K562 (cell line): Measurements from ENCODE around the gene MYADML2. TPM values are rescaled to one million over a fixed set of nuclear protein-coding genes. Genes with fewer than 3 reads are reported as not detected.

Experiments
- ADNP ChIP-seq: fragments of 200-800 bp; sonication (Bioruptor generic); IDR thresholded peaks from 2 replicates; pipeline ENCODE4 v1.6.1; 2016; ENCODE audit warnings: missing genetic modification characterization, missing compliant biosample characterization
- ARHGAP35 ChIP-seq: fragments of 450-650 bp; IDR thresholded peaks from 2 replicates; pipeline ENCODE4 v1.6.1; 2018; ENCODE audit not compliant: partially characterized antibody
- BACH1 ChIP-seq: fragments of 200-800 bp; sonication (Bioruptor generic); IDR thresholded peaks from 2 replicates; pipeline ENCODE4 v1.6.1; 2016; ENCODE audit warnings: missing genetic modification characterization, missing compliant biosample characterization
- ETS2 ChIP-seq: IDR thresholded peaks from 2 replicates; pipeline ENCODE4 v1.6.1; 2016; ENCODE audit warnings: borderline replicate concordance, missing genetic modification characterization, mild to moderate bottlenecking, moderate library complexity, missing compliant biosample characterization; ENCODE audit not compliant: poor library complexity, severe bottlenecking
- IFI16 ChIP-seq: fragments of 250-450 bp; sonication (Bioruptor Pico); IDR thresholded peaks from 2 replicates; pipeline ENCODE4 v2.1.2; 2022; ENCODE audit warnings: mild to moderate bottlenecking, inconsistent platforms
- KAT7 ChIP-seq: sonication (generic); formaldehyde crosslinking; IDR thresholded peaks from 2 replicates; pipeline ENCODE4 v1.8.0; 2022; ENCODE audit warnings: missing genetic modification reagents, mild to moderate bottlenecking, borderline replicate concordance
- KDM1A ChIP-seq, 2 experiments: fragments of 450-650 bp; IDR thresholded peaks; 2 replicates each; pipeline ENCODE4 v1.6.1; 2016; ENCODE audit warnings: mild to moderate bottlenecking in 2 of 2
- KDM5B ChIP-seq: fragments of 200-600 bp; sonication (generic); IDR thresholded peaks from 2 replicates; pipeline ENCODE4 v1.6.1; 2012; ENCODE audit warnings: low read depth, mild to moderate bottlenecking, moderate library complexity, low read length, control low read depth, inconsistent platforms; ENCODE audit not compliant: insufficient replicate concordance
- MTA1 ChIP-seq: fragments of 450-650 bp; IDR thresholded peaks from 2 replicates; pipeline ENCODE4 v1.6.1; 2017; ENCODE audit warnings: borderline replicate concordance
- MTA3 ChIP-seq: fragments of 450-650 bp; formaldehyde crosslinking; IDR thresholded peaks from 2 replicates; pipeline ENCODE4 v1.6.1; 2017; ENCODE audit warnings: mild to moderate bottlenecking, borderline replicate concordance
- NFATC3 ChIP-seq: fragments of 450-650 bp; IDR thresholded peaks from 2 replicates; pipeline ENCODE4 v1.6.1; 2017; ENCODE audit warnings: mild to moderate bottlenecking
- RBFOX2 ChIP-seq: fragments of 200-400 bp; formaldehyde crosslinking; IDR thresholded peaks from 2 replicates; pipeline ENCODE4 v1.6.1; 2017; ENCODE audit warnings: low read depth, mild to moderate bottlenecking, low read length, moderate library complexity
- RHOXF2B ChIP-seq: fragments of 250-450 bp; sonication (Bioruptor Pico); conservative IDR thresholded peaks from 2 replicates; pipeline ENCODE4 v1.5.1; 2021
- SMARCA4 ChIP-seq: fragments of 450-650 bp; IDR thresholded peaks from 2 replicates; pipeline ENCODE4 v1.6.1; 2016
- SMC3 ChIP-seq: conservative IDR thresholded peaks from 2 replicates; pipeline ENCODE4 v1.6.1; 2011; ENCODE audit warnings: low read depth, low read length, improper control_type of control experiment; ENCODE audit not compliant: insufficient read depth
- SRF ChIP-seq, 2 experiments: fragments of 250-450, 450-650 bp in 1 of 2; sonication (Bioruptor Pico) in 1 of 2; sonication (generic) in 1 of 2; formaldehyde crosslinking; IDR thresholded peaks; 2 replicates each; pipeline versions ENCODE4 v1.5.0 to v1.5.1; 2020 to 2022; ENCODE audit warnings: mild to moderate bottlenecking in 1 of 2, missing genetic modification reagents in 1 of 2
- TBP ChIP-seq: optimal IDR thresholded peaks from 2 replicates; pipeline ENCODE3; 2011; ENCODE audit warnings: low read depth, low read length, improper control_type of control experiment
- ZKSCAN3 ChIP-seq: fragments of 250-450 bp; sonication (Bioruptor Pico); IDR thresholded peaks from 2 replicates; pipeline ENCODE4 v1.4.0; 2020
- ZNF12 ChIP-seq: sonication (generic); formaldehyde crosslinking; IDR thresholded peaks from 2 replicates; pipeline ENCODE4 v1.4.0; 2020; ENCODE audit warnings: mild to moderate bottlenecking, missing genetic modification reagents
- ZNF644 ChIP-seq: fragments of 200-800 bp; sonication (Bioruptor generic); IDR thresholded peaks from 2 replicates; pipeline ENCODE4 v1.6.1; 2016; ENCODE audit warnings: low read depth, missing genetic modification characterization, missing compliant biosample characterization
- ZSCAN32 ChIP-seq: fragments of 450-650 bp; formaldehyde crosslinking; IDR thresholded peaks from 2 replicates; pipeline ENCODE4 v1.4.0; 2020; ENCODE audit warnings: mild to moderate bottlenecking, moderate library complexity
- polyA plus RNA-seq, 8 experiments: library from polyadenylated mRNA; depleted of rRNA in 4 of 8; stranded (reverse) in 5 of 8; unstranded in 3 of 8; fragments of >200 nt; fragmentation: Nextera tagmentation in 2 of 8; fragmentation: Illumina TruSeq in 1 of 8; extraction: Ambion mirVana in 2 of 8; extraction: Trizol in 1 of 8; gene quantifications; 2 replicates each; pipeline versions ENCODE4 v1.2.1 to v1.2.3, GENCODE V29; 2011 to 2014; ENCODE audit warnings: inconsistent platforms in 1 of 8, missing spikeins in 1 of 8
- total RNA-seq, 7 experiments: library from RNA; depleted of rRNA in 6 of 7; stranded (reverse); fragments of >200 nt in 6 of 7; fragmentation: Illumina TruSeq in 2 of 7; extraction: Trizol in 2 of 7; gene quantifications; 2 replicates each; pipeline versions ENCODE4 v1.2.1 to v1.2.3, GENCODE V29; 2011 to 2021; ENCODE audit warnings: low replicate concordance in 1 of 7
- TF ChIP-seq, protein P1 (sequence below), 2 experiments: IDR thresholded peaks in 1 of 2; conservative IDR thresholded peaks in 1 of 2; 2 replicates each; pipeline ENCODE4 v1.6.1; 2016; ENCODE audit warnings: low read depth in 2 of 2, mild to moderate bottlenecking in 1 of 2, missing compliant biosample characterization in 1 of 2, missing genetic modification characterization in 1 of 2, moderate library complexity in 1 of 2
- TF ChIP-seq, protein P2 (sequence below): fragments of 250-450 bp; sonication (Bioruptor Pico); IDR thresholded peaks from 2 replicates; pipeline ENCODE4 v1.8.0; 2022; ENCODE audit warnings: moderate library complexity, mild to moderate bottlenecking, inconsistent platforms
- TF ChIP-seq, protein P3 (sequence below): IDR thresholded peaks from 2 replicates; pipeline ENCODE4 v1.6.1; 2012; ENCODE audit warnings: low read depth, low read length, improper control_type of control experiment, borderline replicate concordance

The MYADML2 gene
- total and polyA plus RNA-seq, 9 of the 15 experiments (the other 6 are each of a cell fraction or from before 2014, with no cell fraction given), result not detected

DNA sequence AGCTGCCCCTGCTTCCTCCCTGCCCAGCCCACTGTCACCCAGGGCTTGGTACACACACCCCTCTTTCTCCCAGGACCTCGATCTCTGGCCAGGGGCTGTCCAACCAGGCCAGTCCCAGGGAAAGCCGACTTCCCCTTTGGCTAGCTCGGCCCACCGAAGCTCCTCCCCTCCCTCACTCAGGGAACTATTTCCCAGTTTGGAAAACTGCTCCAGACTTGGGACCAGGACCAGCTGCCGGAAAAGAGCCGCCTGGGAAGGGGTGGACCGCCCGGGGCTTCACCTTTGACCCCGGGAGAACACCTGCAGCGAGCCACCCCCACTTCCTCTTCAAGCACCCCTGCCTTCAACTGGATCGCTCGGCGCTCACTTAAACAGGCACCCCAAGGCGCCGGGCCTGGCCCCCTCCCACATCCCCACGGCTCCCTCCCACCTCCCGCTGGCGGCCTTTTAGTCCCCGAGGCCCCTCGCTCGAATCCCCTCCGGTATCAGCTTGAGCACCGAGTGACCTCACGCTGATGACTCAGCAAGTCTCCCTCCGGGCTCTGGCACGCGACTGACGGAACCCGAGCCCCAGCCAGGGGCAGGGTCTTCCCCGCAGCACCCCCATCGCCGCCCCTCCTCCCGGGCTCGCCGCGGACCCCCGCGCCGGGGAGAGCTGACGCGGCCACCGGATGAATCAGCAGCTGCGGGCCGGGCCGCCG is 20.4 kb downstream of the MYADML2 start (continued):
- TF ChIP-seq KDM5B (no peak), ZNF644 (tag) (no peak), NFATC3 (no peak), MTA3 (0 out of 2 replicates have a peak, but pooled peaks have one; percentile 48), TBP (peak; percentile 39), ZSCAN32 (CRISPR knock-in tag) (no peak), SRF (CRISPR knock-in tag; IDR thresholded peaks at IDR 0.05) (no peak), KAT7 (CRISPR knock-in tag) (no peak; the same call in 1 of the 2 replicates), IFI16 (CRISPR knock-in tag) (no peak), ADNP (tag) (no peak), RBFOX2 (peak; percentile 80), SMARCA4 (peak; percentile 73), ZNF12 (CRISPR knock-in tag) (no peak), BACH1 (tag) (peak; percentile 86), RHOXF2B (CRISPR knock-in tag) (no peak), KDM1A (IDR thresholded peaks at IDR 0.05) (peak in 1 of 2 experiments; percentile 35; a peak in 1 of 4 replicates), ARHGAP35 (no peak), ETS2 (tag) (no peak), MTA1 (peak; percentile 60), SMC3 (no peak), ZKSCAN3 (CRISPR knock-in tag) (no peak)
- TF ChIP-seq, protein P1, sequence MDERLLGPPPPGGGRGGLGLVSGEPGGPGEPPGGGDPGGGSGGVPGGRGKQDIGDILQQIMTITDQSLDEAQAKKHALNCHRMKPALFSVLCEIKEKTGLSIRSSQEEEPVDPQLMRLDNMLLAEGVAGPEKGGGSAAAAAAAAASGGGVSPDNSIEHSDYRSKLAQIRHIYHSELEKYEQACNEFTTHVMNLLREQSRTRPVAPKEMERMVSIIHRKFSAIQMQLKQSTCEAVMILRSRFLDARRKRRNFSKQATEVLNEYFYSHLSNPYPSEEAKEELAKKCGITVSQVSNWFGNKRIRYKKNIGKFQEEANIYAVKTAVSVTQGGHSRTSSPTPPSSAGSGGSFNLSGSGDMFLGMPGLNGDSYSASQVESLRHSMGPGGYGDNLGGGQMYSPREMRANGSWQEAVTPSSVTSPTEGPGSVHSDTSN (CRISPR knock-in tag; IDR thresholded peaks at IDR 0.05; ENCODE audit: low read depth), result no peak
- TF ChIP-seq, protein P1 (tag; conservative IDR thresholded peaks at IDR 0.05; ENCODE audit: low read depth), result no peak
- TF ChIP-seq, protein P2, sequence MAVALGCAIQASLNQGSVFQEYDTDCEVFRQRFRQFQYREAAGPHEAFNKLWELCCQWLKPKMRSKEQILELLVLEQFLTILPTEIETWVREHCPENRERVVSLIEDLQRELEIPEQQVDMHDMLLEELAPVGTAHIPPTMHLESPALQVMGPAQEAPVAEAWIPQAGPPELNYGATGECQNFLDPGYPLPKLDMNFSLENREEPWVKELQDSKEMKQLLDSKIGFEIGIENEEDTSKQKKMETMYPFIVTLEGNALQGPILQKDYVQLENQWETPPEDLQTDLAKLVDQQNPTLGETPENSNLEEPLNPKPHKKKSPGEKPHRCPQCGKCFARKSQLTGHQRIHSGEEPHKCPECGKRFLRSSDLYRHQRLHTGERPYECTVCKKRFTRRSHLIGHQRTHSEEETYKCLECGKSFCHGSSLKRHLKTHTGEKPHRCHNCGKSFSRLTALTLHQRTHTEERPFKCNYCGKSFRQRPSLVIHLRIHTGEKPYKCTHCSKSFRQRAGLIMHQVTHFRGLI (CRISPR knock-in tag), result no peak
- TF ChIP-seq, protein P3, sequence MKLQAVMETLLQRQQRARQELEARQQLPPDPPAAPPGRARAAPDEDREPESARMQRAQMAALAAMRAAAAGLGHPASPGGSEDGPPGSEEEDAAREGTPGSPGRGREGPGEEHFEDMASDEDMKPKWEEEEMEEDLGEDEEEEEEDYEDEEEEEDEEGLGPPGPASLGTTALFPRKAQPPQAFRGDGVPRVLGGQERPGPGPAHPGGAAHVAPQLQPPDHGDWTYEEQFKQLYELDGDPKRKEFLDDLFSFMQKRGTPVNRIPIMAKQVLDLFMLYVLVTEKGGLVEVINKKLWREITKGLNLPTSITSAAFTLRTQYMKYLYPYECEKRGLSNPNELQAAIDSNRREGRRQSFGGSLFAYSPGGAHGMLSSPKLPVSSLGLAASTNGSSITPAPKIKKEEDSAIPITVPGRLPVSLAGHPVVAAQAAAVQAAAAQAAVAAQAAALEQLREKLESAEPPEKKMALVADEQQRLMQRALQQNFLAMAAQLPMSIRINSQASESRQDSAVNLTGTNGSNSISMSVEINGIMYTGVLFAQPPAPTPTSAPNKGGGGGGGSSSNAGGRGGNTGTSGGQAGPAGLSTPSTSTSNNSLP, result no peak
